MCF 10A (cell line): ENCODE measurements around the gene IL20RB. TPM values are rescaled to one million over a fixed set of nuclear protein-coding genes. Genes with fewer than 3 reads are reported as not detected.

Experiments used
- BruUV-seq: library from RNA; stranded (reverse); fragments of 400-500 nt; replicated peaks from 2 replicates; lab custom pipeline; 2021; lab: Mats Ljungman, UMichigan
- CTCF ChIA-PET: fragments of 300-600 bp; sonication (Branson Sonifier 250); formaldehyde crosslinking; extraction: SDS; loops from one replicate; lab custom pipeline; 2021; ENCODE audit warnings: antibody characterized with exemption, inconsistent platforms; lab: Yijun Ruan, JAX
- POLR2A ChIA-PET: fragments of 300-600, 350-650 bp; sonication (Branson Sonifier 250); formaldehyde crosslinking; extraction: SDS; loops from one replicate; lab custom pipeline; 2020; ENCODE audit warnings: antibody characterized with exemption, inconsistent platforms; lab: Yijun Ruan, JAX
- DNase-seq: peaks from one replicate; pipeline ENCODE4 v3.0.0-alpha.2; 2018; ENCODE audit not compliant: unreplicated experiment
- H3K27ac Mint-ChIP-seq: one replicate; pipeline ENCODE4 v1.8.0; 2022; ENCODE audit warnings: mild to moderate bottlenecking, low read depth, mixed read lengths; ENCODE audit not compliant: unreplicated experiment
- H3K27me3 Mint-ChIP-seq: one replicate; pipeline ENCODE4 v1.8.0; 2022; ENCODE audit warnings: mixed read lengths; ENCODE audit not compliant: insufficient read depth, unreplicated experiment
- H3K36me3 Mint-ChIP-seq: one replicate; pipeline ENCODE4 v1.8.0; 2022; ENCODE audit warnings: mild to moderate bottlenecking, moderate library complexity, mixed read lengths; ENCODE audit not compliant: insufficient read depth, unreplicated experiment
- H3K4me1 Mint-ChIP-seq: one replicate; pipeline ENCODE4 v1.8.0; 2022; ENCODE audit warnings: mixed read lengths; ENCODE audit not compliant: insufficient read depth, unreplicated experiment
- H3K4me3 Mint-ChIP-seq: one replicate; pipeline ENCODE4 v1.8.0; 2022; ENCODE audit warnings: mild to moderate bottlenecking, moderate library complexity, mixed read lengths; ENCODE audit not compliant: unreplicated experiment
- H3K9me3 Mint-ChIP-seq: one replicate; pipeline ENCODE4 v1.8.0; 2022; ENCODE audit warnings: mixed read lengths; ENCODE audit not compliant: unreplicated experiment
- intact Hi-C: fragments of 100-400 bp; cut with micrococcal nuclease; formaldehyde crosslinking; loops from 2 replicates; pipeline ENCODE4 v1.14.1; 2022
- total RNA-seq: library from RNA; stranded (reverse); gene quantifications from 2 replicates; pipeline ENCODE4 v1.2.3, GENCODE V29; 2022
- TF ChIP-seq, protein P1 (sequence below): fragments of 200-600 bp; IDR thresholded peaks from one replicate; pipeline ENCODE4 v1.8.0; 2022; ENCODE audit warnings: antibody characterized with exemption, mild to moderate bottlenecking; ENCODE audit not compliant: unreplicated experiment

IL20RB gene
- total RNA-seq, 1 experiment from 2014 or later, result 158 TPM

DNA sequence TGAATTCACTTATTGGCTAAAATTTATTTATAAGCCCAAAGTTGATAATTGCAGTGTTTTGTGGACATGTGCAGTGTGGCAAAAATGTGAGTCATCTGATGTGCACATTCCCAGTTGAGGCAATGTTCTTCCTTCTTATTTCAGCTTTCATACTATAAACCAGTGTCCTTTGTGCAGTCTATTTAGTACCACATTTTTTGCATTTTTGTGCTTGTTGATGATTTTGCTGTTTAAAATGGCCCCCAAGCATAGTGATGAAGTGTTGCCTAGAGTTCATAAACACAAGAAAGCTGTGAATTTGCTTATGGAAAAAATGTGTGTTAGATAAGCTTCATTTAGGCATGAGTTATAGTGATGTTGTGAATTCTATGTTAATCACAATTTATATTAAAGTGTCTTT lies 19.4 kb upstream of the IL20RB start:
- H3K9me3 Mint-ChIP-seq, result no peaks in the 10 kb centered on the region
- peaks cover 62% of the 10 kb centered on the region for H3K36me3 Mint-ChIP-seq
- peak overlapping the region; percentile 57 for H3K27ac Mint-ChIP-seq
- H3K4me3 Mint-ChIP-seq, result no peak overlapping the region
- intact Hi-C loops, result no loop called here
- H3K4me1 Mint-ChIP-seq, result peaks cover 43% of the 10 kb centered on the region
- DNase-seq, result peak; percentile 55
- CTCF ChIA-PET, result interaction anchor here (0.5 to 1.3 kb wide), 6 partner anchors 17 to 179 kb away, joined by 3 to 4 read pairs (median 4); partner anchors contain the start of gene NCK1
- no peaks in the 10 kb centered on the region for H3K27me3 Mint-ChIP-seq
- POLR2A ChIA-PET, result interaction anchor here (0.5 to 3.2 kb wide), 12 partner anchors 13 to 742 kb away, joined by 3 to 20 read pairs (median 4); partner anchors contain the start of genes IL20RB, MSL2, NCK1 and STAG1
- BruUV-seq, result no TSS peak
- TF ChIP-seq, protein P1, sequence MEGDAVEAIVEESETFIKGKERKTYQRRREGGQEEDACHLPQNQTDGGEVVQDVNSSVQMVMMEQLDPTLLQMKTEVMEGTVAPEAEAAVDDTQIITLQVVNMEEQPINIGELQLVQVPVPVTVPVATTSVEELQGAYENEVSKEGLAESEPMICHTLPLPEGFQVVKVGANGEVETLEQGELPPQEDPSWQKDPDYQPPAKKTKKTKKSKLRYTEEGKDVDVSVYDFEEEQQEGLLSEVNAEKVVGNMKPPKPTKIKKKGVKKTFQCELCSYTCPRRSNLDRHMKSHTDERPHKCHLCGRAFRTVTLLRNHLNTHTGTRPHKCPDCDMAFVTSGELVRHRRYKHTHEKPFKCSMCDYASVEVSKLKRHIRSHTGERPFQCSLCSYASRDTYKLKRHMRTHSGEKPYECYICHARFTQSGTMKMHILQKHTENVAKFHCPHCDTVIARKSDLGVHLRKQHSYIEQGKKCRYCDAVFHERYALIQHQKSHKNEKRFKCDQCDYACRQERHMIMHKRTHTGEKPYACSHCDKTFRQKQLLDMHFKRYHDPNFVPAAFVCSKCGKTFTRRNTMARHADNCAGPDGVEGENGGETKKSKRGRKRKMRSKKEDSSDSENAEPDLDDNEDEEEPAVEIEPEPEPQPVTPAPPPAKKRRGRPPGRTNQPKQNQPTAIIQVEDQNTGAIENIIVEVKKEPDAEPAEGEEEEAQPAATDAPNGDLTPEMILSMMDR, result no peak

DNA sequence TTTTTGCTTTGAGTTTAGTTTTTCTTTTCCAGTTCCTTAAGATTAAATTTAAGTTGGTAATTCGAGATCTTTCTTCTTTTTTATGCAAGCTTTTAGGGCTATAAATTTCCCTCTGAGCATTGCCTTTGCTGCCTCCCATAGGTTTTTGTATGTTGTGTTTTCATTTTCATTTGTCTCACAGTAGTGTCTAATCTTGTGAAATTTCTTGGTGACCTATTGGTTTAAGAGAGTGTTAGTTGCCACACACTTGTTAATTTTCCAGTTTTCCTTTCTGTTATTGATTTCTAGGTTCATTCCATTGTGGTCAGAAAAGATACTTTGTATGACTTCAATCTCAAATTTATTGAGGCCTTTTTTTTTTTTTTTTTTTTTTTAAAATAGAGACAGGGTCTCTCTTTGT lies 18.3 kb upstream of the IL20RB start:
- H3K27me3 Mint-ChIP-seq, result no peaks in the 10 kb centered on the region
- BruUV-seq, result no TSS peak
- intact Hi-C loops, result no loop called here
- no peak for DNase-seq
- POLR2A ChIA-PET, result interaction anchor here (0.7 to 3.2 kb wide), 9 partner anchors 8 to 153 kb away, joined by 3 to 20 read pairs (median 4); partner anchors contain the start of genes IL20RB and NCK1
- H3K27ac Mint-ChIP-seq, result no peak overlapping the region
- H3K4me1 Mint-ChIP-seq, result peaks cover 51% of the 10 kb centered on the region
- CTCF ChIA-PET, result interaction anchor here (0.6 to 0.9 kb wide), 2 partner anchors 54 to 307 kb away, joined by 3 to 4 read pairs; no protein-coding TSS in a partner anchor
- TF ChIP-seq, protein P1, result no peak
- H3K36me3 Mint-ChIP-seq, result peaks cover 50% of the 10 kb centered on the region
- no peaks in the 10 kb centered on the region for H3K9me3 Mint-ChIP-seq
- H3K4me3 Mint-ChIP-seq, result no peak overlapping the region

DNA sequence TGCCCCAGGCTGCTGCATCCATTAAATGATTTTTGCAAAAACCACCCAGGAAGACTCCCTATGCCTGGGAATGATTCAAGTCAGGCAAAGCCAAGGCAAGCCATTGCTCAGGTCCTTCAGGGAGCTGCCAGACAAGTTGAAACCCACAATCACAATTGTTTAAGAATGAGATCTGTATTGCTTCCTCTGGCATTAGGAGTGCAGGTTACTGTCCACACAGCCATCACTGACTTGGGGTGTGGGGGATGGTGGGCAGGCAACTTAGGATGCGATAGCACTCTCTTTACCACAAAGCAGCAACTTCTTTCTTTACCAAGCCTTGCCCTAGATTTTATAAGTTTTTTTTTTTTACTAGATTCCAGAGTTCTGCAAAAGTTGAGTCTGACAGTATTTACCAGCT lies 15.0 kb upstream of the IL20RB start:
- POLR2A ChIA-PET, result interaction anchor here (0.6 to 1.9 kb wide), 8 partner anchors 9 to 82 kb away, joined by 3 to 8 read pairs (median 3); partner anchors contain the start of genes IL20RB and NCK1
- H3K27me3 Mint-ChIP-seq, result no peaks in the 10 kb centered on the region
- BruUV-seq, result no TSS peak
- no peak overlapping the region for H3K27ac Mint-ChIP-seq
- DNase-seq, result no peak
- TF ChIP-seq, protein P1, result no peak
- CTCF ChIA-PET, result interaction anchor here (0.7 to 1.5 kb wide), 3 partner anchors 8 to 162 kb away, joined by 3 to 5 read pairs (median 3); no protein-coding TSS in a partner anchor
- H3K9me3 Mint-ChIP-seq, result no peaks in the 10 kb centered on the region
- H3K36me3 Mint-ChIP-seq, result peaks cover 49% of the 10 kb centered on the region
- intact Hi-C loops, result no loop called here
- peaks cover 61% of the 10 kb centered on the region for H3K4me1 Mint-ChIP-seq
- no peak overlapping the region for H3K4me3 Mint-ChIP-seq

DNA sequence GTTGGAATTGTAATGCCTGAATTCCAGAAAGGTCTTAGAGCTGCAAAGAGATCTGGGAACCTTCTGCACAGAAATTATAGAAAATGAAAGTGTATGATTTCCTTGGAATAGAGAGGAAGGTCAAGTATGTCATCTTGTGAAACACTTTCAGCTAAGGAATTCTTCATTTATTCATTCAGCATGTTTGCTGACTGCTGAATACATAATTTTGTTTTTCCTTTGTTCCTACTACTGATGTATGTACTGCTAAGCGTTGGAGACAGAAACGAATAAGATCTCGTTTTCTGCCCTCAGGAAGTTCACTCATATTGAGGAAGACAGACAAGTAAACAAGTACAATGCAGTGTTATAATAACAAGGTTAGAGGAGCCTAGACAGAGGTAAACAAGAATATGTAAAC lies 14.3 kb upstream of the IL20RB start:
- H3K36me3 Mint-ChIP-seq, result peaks cover 51% of the 10 kb centered on the region
- H3K27ac Mint-ChIP-seq, result peak overlapping the region; percentile 13
- intact Hi-C loops, result no loop called here
- POLR2A ChIA-PET, result interaction anchor here (0.6 to 1.9 kb wide), 3 partner anchors 10 to 82 kb away, joined by 4 read pairs; partner anchors contain the start of gene NCK1
- TF ChIP-seq, protein P1, result no peak
- no peak for DNase-seq
- no peaks in the 10 kb centered on the region for H3K9me3 Mint-ChIP-seq
- no TSS peak for BruUV-seq
- peaks cover 56% of the 10 kb centered on the region for H3K4me1 Mint-ChIP-seq
- no peaks in the 10 kb centered on the region for H3K27me3 Mint-ChIP-seq
- CTCF ChIA-PET, result interaction anchor here (1.5 kb wide), 1 partner anchor 70 kb away, joined by 5 read pairs; no protein-coding TSS in a partner anchor
- H3K4me3 Mint-ChIP-seq, result no peak overlapping the region
